Gastroesophageal sphincter (tissue), 4 donors: ENCODE data around the gene PDE11A. TPM values are rescaled to one million over a fixed set of nuclear protein-coding genes. Genes with fewer than 3 reads are reported as not detected.
"Not testable (repeated sequence)": the region's sequence is repeated elsewhere in the genome, so short reads cannot be mapped to it uniquely, and the experiment has no call there.

Experiments
- ATAC-seq: fragments of 150-250 bp; one replicate; pipeline ENCODE4 v1.9.1; 2016; ENCODE audit warnings: mild to moderate bottlenecking, moderate library complexity
- H3K27ac ChIP-seq, 4 donors: fragments of 200-600 bp; sonication (generic) in 3 of 4; 1 replicate in 3 of 4; 2 replicates in 1 of 4; pipeline ENCODE4 v1.5.1; 2016 to 2019
- H3K27me3 ChIP-seq: fragments of 200-600 bp; sonication (generic); one replicate; pipeline ENCODE4 v1.5.1; 2019
- H3K36me3 ChIP-seq, 2 donors: fragments of 200-600 bp; sonication (generic); one replicate each; pipeline ENCODE4 v1.5.1; 2019; ENCODE audit warnings: control low read depth in 1 of 2
- H3K4me1 ChIP-seq, 3 donors: fragments of 200-600 bp; sonication (generic); 1 replicate in 2 of 3; 2 replicates in 1 of 3; pipeline ENCODE4 v1.5.1; 2016 to 2019; ENCODE audit warnings: control low read depth in 2 of 3
- H3K4me3 ChIP-seq, 2 donors: fragments of 200-600 bp; sonication (generic); one replicate each; pipeline ENCODE4 v1.5.1; 2019; ENCODE audit warnings: mild to moderate bottlenecking in 1 of 2, moderate library complexity in 1 of 2
- H3K9me3 ChIP-seq, 3 donors: fragments of 200-600 bp; sonication (generic); one replicate each; pipeline ENCODE4 v1.5.1; 2017 to 2019; ENCODE audit warnings: control low read depth in 2 of 3
- CTCF ChIP-seq, 4 experiments: fragments of 200-600 bp in 2 of 4; fragments of 450-650 bp in 2 of 4; sonication (generic) in 1 of 4; IDR thresholded peaks; one replicate each; pipeline ENCODE4 v1.5.1; 2017 to 2019; ENCODE audit warnings: antibody characterized with exemption in 4 of 4, mild to moderate bottlenecking in 2 of 4, moderate library complexity in 2 of 4
- EP300 ChIP-seq: sonication (generic); formaldehyde crosslinking; IDR thresholded peaks from one replicate; pipeline ENCODE4 v1.6.1; 2017; ENCODE audit warnings: antibody characterized with exemption, mild to moderate bottlenecking
- POLR2A ChIP-seq, 2 donors: fragments of 450-650 bp; IDR thresholded peaks; one replicate each; pipeline ENCODE4 v1.6.1; 2017; ENCODE audit warnings: antibody characterized with exemption in 2 of 2, mild to moderate bottlenecking in 2 of 2, moderate library complexity in 1 of 2
- POLR2AphosphoS5 ChIP-seq: sonication (generic); formaldehyde crosslinking; IDR thresholded peaks from one replicate; pipeline ENCODE4 v1.6.1; 2017; ENCODE audit warnings: antibody characterized with exemption
- WGBS, 2 donors: methylation state at CpG; one replicate each; pipeline ENCODE4 v1.1.5; 2018; ENCODE audit warnings: low coverage in 1 of 2; 5-methylcytosine and 5-hydroxymethylcytosine counted together
- total RNA-seq, 4 donors: library from RNA; depleted of rRNA; stranded (reverse); fragments of >200 nt; gene quantifications; one replicate each; pipeline ENCODE4 v1.1.0, GENCODE V29; 2016

PDE11A gene
- total RNA-seq, 4 donors from 2014 or later: 0.13 to 1.9 (median 0.16) TPM; not detected in 1

DNA sequence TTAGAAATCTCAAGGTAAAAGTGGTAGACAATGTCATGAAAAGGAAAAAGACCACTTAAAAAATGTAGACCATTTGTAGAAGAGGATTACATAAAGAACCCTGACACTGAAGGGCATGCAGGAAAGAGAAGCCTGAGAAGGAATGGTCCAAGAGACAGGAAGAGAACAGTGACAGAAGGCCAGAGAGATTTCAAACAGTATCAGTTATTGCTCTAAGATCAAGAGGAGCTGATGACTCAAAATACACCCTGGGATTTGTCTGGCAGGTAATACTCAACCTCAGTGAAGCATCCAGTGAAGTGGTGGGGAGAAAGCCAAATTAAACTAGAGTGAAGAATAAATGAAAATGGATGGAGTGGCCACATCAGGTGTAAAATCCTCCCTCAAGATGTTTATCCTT lies 100.5 kb downstream of the PDE11A start:
- Histone ChIP-seq H3K27me3 (no peaks in the 10 kb centered on the region), H3K27ac (no peak overlapping the region), H3K36me3 (no peaks in the 10 kb centered on the region), H3K9me3 (no peaks in the 10 kb centered on the region), H3K4me1 (no peaks in the 10 kb centered on the region), H3K4me3 (no peak overlapping the region)
- TF ChIP-seq EP300: no peak
- no peak for TF ChIP-seq CTCF (IDR thresholded peaks at IDR 0.05)
- TF ChIP-seq POLR2A (IDR thresholded peaks at IDR 0.05): no peak
- TF ChIP-seq POLR2AphosphoS5: no peak
- no peak for ATAC-seq

GRCh38 chr2:177970670-177971454 lies 101.7 kb downstream of the PDE11A start:
- H3K27ac ChIP-seq: no peak overlapping the region
- no peak for ATAC-seq
- H3K9me3 ChIP-seq: no peaks in the 10 kb centered on the region
- H3K4me3 ChIP-seq: no peak overlapping the region
- H3K4me1 ChIP-seq: no peaks in the 10 kb centered on the region
- TF ChIP-seq POLR2A (IDR thresholded peaks at IDR 0.05) (no peak), EP300 (no peak), POLR2AphosphoS5 (no peak), CTCF (IDR thresholded peaks at IDR 0.05) (no peak)
- H3K36me3 ChIP-seq: no peaks in the 10 kb centered on the region
- no peaks in the 10 kb centered on the region for H3K27me3 ChIP-seq
- WGBS, 2 donors: 68 to 79% methylated on average over 2 to 3 of the region's 3 CpGs

GRCh38 chr2:177964892-177965291 lies 107.7 kb downstream of the PDE11A start:
- 22 to 50% methylated on average over 1 of the region's 1 CpG for WGBS, 2 donors
- no peak for ATAC-seq
- no peak overlapping the region for H3K27ac ChIP-seq
- H3K27me3 ChIP-seq: no peaks in the 10 kb centered on the region
- no peaks in the 10 kb centered on the region for H3K4me1 ChIP-seq
- TF ChIP-seq POLR2A (IDR thresholded peaks at IDR 0.05): no peak
- no peak for TF ChIP-seq EP300
- no peak for TF ChIP-seq POLR2AphosphoS5
- no peak for TF ChIP-seq CTCF (IDR thresholded peaks at IDR 0.05)
- no peaks in the 10 kb centered on the region for H3K36me3 ChIP-seq
- H3K9me3 ChIP-seq: no peaks in the 10 kb centered on the region
- no peak overlapping the region for H3K4me3 ChIP-seq

DNA sequence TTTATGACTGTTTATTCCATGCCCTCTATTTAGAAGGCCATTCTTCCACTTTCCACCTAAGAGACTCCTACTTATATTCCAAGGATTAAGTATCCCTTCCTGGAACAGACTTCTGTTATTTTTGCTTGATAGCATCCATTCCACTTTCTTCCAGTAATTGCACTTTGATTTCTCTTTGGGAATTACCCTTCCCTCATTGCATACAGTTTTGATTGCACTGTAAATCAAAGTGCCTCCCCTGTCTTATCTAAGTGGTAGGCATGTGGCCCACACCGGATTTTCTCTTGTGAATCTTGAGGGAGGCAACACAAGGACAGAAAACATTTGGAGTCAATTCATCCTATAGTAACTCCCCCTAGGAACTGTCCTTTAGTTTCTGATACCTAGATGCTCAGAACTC lies 120.4 kb downstream of the PDE11A start:
- ATAC-seq: no peak

GRCh38 chr2:177947598-177947997 lies 125.0 kb downstream of the PDE11A start:
- H3K4me3 ChIP-seq, H3K9me3 ChIP-seq, ATAC-seq, H3K27ac ChIP-seq, H3K27me3 ChIP-seq, H3K4me1 ChIP-seq, H3K36me3 ChIP-seq: not testable (repeated sequence)
- WGBS, 2 donors: 100% methylated on average over 1 of the region's 3 CpGs

More for the DNA sequence above, 120.4 kb downstream of the PDE11A start:
- no peak overlapping the region for H3K4me3 ChIP-seq
- no peaks in the 10 kb centered on the region for H3K4me1 ChIP-seq
- TF ChIP-seq POLR2A (IDR thresholded peaks at IDR 0.05) (no peak), POLR2AphosphoS5 (no peak), EP300 (no peak), CTCF (IDR thresholded peaks at IDR 0.05) (no peak)
- no peaks in the 10 kb centered on the region for H3K9me3 ChIP-seq
- no peak overlapping the region for H3K27ac ChIP-seq
- 20 to 50% methylated on average over 1 of the region's 1 CpG for WGBS, 2 donors
- H3K36me3 ChIP-seq: no peaks in the 10 kb centered on the region
- H3K27me3 ChIP-seq: no peaks in the 10 kb centered on the region

DNA sequence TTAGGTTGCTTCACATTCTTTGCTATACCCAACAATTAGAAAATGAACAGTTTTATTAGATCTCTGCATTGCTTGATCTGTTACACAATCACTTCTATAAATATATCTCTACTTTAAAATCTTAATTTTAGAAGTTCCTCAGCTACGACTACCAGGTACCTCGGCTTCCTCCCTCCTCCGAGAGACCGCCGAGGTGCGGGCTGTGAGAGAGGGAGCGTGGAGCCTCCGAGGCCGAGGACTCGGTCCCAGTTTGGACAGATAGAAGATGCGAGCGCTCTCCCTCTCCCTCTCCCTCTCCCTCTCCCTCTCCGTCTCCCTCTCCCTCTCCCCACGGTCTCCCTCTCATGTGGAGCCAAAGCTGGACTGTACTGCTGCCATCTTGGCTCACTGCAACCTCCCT lies 128.0 kb downstream of the PDE11A start:
- H3K4me1 ChIP-seq, ATAC-seq, H3K9me3 ChIP-seq, H3K4me3 ChIP-seq, H3K36me3 ChIP-seq, H3K27ac ChIP-seq, H3K27me3 ChIP-seq: not testable (repeated sequence)
- WGBS, 2 donors: 95% methylated on average over 12 of the region's 14 CpGs; no CpG with 5 or more reads in 1 of the 2 donors
